A673 (cell line): ENCODE data around the gene AP2M1. TPM values are rescaled to one million over a fixed set of nuclear protein-coding genes. Genes with fewer than 3 reads are reported as not detected.
A peak's percentile ranks its signal among the peaks of the same experiment; 100 is the strongest.
"Not testable (repeated sequence)": the region's sequence is repeated elsewhere in the genome, so short reads cannot be mapped to it uniquely, and the experiment has no call there.

ENCODE experiments used
- BruUV-seq: library from RNA; stranded (reverse); fragments of 400-500 nt; replicated peaks from 2 replicates; lab custom pipeline; 2021; lab: Mats Ljungman, UMichigan
- CTCF ChIA-PET: fragments of 300-600 bp; sonication (Branson Sonifier 250); formaldehyde crosslinking; loops from one replicate; lab custom pipeline; 2022; ENCODE audit warnings: antibody characterized with exemption; lab: Charles Lee
- POLR2A ChIA-PET: fragments of 300-600 bp; sonication (Branson Sonifier 250); formaldehyde crosslinking; loops from one replicate; lab custom pipeline; 2022; ENCODE audit warnings: antibody characterized with exemption; ENCODE audit not compliant: low non-redundant PET; lab: Charles Lee
- DNase-seq: peaks from one replicate; pipeline ENCODE4 v3.0.0-alpha.2; 2015; ENCODE audit warnings: low spot score
- H3K27ac ChIP-seq: fragments of 200-600 bp; sonication (generic); 2 replicates; pipeline ENCODE4 v1.5.1; 2016; ENCODE audit warnings: mixed run types, low read depth, mild to moderate bottlenecking, mixed read lengths, antibody characterized with exemption, low read length; ENCODE audit not compliant: poor library complexity, severe bottlenecking
- H3K27me3 ChIP-seq: fragments of 200-600 bp; sonication (generic); replicated peaks from 2 replicates; pipeline ENCODE4 v1.6.1; 2017; ENCODE audit warnings: mixed run types, low read depth, mild to moderate bottlenecking, mixed read lengths, antibody characterized with exemption, low read length; ENCODE audit not compliant: insufficient read depth, poor library complexity
- H3K36me3 ChIP-seq: fragments of 200-600 bp; sonication (generic); 2 replicates; pipeline ENCODE4 v1.6.1; 2016; ENCODE audit warnings: mixed run types, mild to moderate bottlenecking, mixed read lengths, antibody characterized with exemption, low read length; ENCODE audit not compliant: insufficient read depth, poor library complexity, severe bottlenecking
- H3K4me1 ChIP-seq: fragments of 200-600 bp; sonication (generic); 2 replicates; pipeline ENCODE4 v1.6.1; 2017; ENCODE audit warnings: mixed run types, mild to moderate bottlenecking, mixed read lengths, antibody characterized with exemption, low read length; ENCODE audit not compliant: insufficient read depth, poor library complexity, severe bottlenecking
- H3K4me3 ChIP-seq: fragments of 200-600 bp; sonication (generic); 2 replicates; pipeline ENCODE4 v1.5.1; 2016; ENCODE audit warnings: low read depth, mixed run types, mild to moderate bottlenecking, mixed read lengths, low read length; ENCODE audit not compliant: poor library complexity, severe bottlenecking
- H3K9me3 ChIP-seq: fragments of 200-600 bp; sonication (generic); 2 replicates; pipeline ENCODE4 v1.6.1; 2016; ENCODE audit warnings: mixed run types, low read depth, mild to moderate bottlenecking, mixed read lengths, antibody characterized with exemption, low read length; ENCODE audit not compliant: poor library complexity, severe bottlenecking
- CTCF ChIP-seq: fragments of 300-800, 200-600 bp; sonication (generic); conservative IDR thresholded peaks from 2 replicates; pipeline ENCODE4 v1.5.1; 2017; ENCODE audit warnings: low read depth, mild to moderate bottlenecking, antibody characterized with exemption, low read length, moderate library complexity, mixed read lengths
- EZH2 ChIP-seq: fragments of 200-600 bp; sonication (generic); IDR thresholded peaks from 2 replicates; pipeline ENCODE4 v1.6.1; 2017; ENCODE audit warnings: borderline replicate concordance, low read depth, mild to moderate bottlenecking, mixed read lengths, antibody characterized with exemption, low read length; ENCODE audit not compliant: poor library complexity, severe bottlenecking
- intact Hi-C: fragments of 100-400 bp; cut with micrococcal nuclease; formaldehyde crosslinking; loops from one replicate; pipeline ENCODE4 v1.10.0; 2022; ENCODE audit not compliant: unreplicated experiment
- total RNA-seq: library from RNA; stranded (reverse); gene quantifications from 2 replicates; pipeline ENCODE4 v1.2.3, GENCODE V29; 2021

The AP2M1 gene
- total RNA-seq, 1 experiment from 2014 or later = 419 TPM

DNA sequence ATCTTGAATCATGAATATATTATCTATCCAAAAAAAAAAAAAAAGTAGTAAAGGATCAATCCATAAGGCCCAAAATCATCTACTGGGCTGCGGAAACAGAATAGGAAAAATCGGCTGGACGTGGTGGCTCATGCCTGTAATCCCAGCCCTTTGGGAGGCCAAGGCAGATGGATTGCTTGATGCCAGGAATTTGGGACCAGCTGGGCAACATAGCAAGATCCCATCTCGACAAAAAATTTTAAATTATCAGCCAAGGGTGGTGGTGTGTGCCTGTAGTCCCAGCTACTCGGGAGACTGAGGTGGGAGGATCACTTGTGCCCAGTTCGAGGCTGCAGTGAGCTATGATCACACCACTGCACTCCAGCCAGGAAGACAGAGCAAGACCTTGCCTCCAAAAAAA lies 25.5 kb upstream of the AP2M1 start:
- Histone ChIP-seq H3K36me3 (peaks cover 18% of the 10 kb centered on the region), H3K4me1 (peaks cover 2% of the 10 kb centered on the region), H3K27ac (no peak overlapping the region), H3K9me3 (no peaks in the 10 kb centered on the region), H3K4me3 (no peak overlapping the region), H3K27me3 (no peaks in the 10 kb centered on the region)
- TF ChIP-seq EZH2 (no peak), CTCF (no peak)
- no TSS peak for BruUV-seq
- no peak for DNase-seq
- CTCF ChIA-PET = interaction anchor here (0.6 to 0.7 kb wide), 2 partner anchors 79 to 103 kb away, joined by 7 to 10 read pairs; no protein-coding TSS in a partner anchor
- POLR2A ChIA-PET = interaction anchor here (0.6 kb wide), 1 partner anchor 330 kb away, joined by 3 read pairs; no protein-coding TSS in a partner anchor
- intact Hi-C loops = no loop called here

- H3K4me3 ChIP-seq, H3K27me3 ChIP-seq, H3K4me1 ChIP-seq, H3K9me3 ChIP-seq, intact Hi-C loops, DNase-seq, H3K27ac ChIP-seq, POLR2A ChIA-PET, BruUV-seq: not testable (repeated sequence)
- CTCF ChIA-PET = interaction anchor here (0.6 kb wide), 1 partner anchor 103 kb away, joined by 7 read pairs; no protein-coding TSS in a partner anchor
- H3K36me3 ChIP-seq = peaks cover 12% of the 10 kb centered on the region
Measured at GRCh38 chr3:184149770-184150169, 24.9 kb upstream of the AP2M1 start.

DNA sequence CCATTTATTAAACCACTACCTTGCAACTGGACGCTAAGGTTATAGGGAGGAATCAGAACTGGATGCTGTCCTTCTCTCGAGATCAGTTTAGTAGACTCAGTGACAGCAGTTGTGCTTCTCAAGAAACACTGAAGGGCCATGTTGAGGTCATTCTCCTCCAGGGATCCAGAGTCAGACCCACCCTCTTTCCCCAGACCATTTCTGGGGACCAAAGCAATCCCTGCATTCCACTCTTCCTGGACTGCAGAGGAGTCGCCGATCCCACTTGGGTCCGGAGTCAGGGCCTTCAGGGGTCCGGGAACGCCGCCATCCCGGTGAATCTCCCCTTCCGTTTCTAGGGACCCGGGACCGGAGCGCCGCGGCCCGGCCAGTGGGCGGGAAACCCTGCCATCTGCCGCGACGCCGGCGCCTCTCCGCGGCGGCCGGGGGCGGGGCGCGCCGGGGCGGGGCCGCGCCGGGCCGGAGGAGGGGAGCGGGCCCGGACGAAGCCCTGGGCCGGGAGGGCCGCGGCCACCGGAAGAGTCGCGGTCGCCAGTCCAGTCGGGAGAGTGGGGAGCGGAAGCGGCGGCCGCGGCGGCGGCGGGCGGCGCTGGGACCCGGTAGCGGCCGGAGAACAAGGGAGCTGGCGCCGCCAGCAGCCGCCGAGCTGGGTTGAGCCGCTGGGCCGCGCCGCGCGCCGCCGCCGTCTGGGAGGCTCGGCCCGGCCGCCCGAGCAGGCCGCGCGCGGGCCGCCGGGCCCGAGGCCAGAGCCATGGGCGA lies 19.6 kb upstream of the AP2M1 start, which contains the start of gene DVL3:
DVL3 (plus strand) TSS at position 493 of the 759 bp plus-strand sequence; CDS start at position 752, 259 bp downstream.
- ChIA-PET CTCF (no interaction called here), POLR2A (no interaction called here)
- Histone ChIP-seq H3K27ac (peak within 1 kb of the TSS; percentile 87), H3K36me3 (no peaks in the 10 kb centered on the region), H3K9me3 (no peaks in the 10 kb centered on the region), H3K4me3 (peak within 1 kb of the TSS; percentile 94), H3K4me1 (peaks cover 21% of the 10 kb centered on the region), H3K27me3 (no peaks in the 10 kb centered on the region)
- TF ChIP-seq CTCF (no peak), EZH2 (no peak)
- intact Hi-C loops = no loop called here
- DNase-seq = peak; percentile 58
- no TSS peak for BruUV-seq
